H9 (cell line): Measurements from ENCODE around the gene FAM227B. TPM values are rescaled to one million over a fixed set of nuclear protein-coding genes. Genes with fewer than 3 reads are reported as not detected.

Experiments
- DNase-seq: peaks from one replicate; pipeline ENCODE4 v3.0.0-alpha.2; 2017
- H2AFZ ChIP-seq: one replicate; pipeline ENCODE4 v1.6.1; 2013; ENCODE audit warnings: mild to moderate bottlenecking, low read length, control low read depth, moderate library complexity
- H2AK5ac ChIP-seq: 2 replicates; pipeline ENCODE4 v1.6.1; 2013; ENCODE audit warnings: low read length, control low read depth, mixed read lengths; ENCODE audit not compliant: insufficient read length
- H2BK120ac ChIP-seq: one replicate; pipeline ENCODE4 v1.6.1; 2013; ENCODE audit warnings: low read depth, mild to moderate bottlenecking, low read length, control low read depth, inconsistent platforms; ENCODE audit not compliant: poor library complexity, severe bottlenecking
- H2BK12ac ChIP-seq: 2 replicates; pipeline ENCODE4 v1.6.1; 2013; ENCODE audit warnings: low read length, control low read depth, mixed read lengths, low read depth; ENCODE audit not compliant: insufficient read length
- H2BK15ac ChIP-seq: 2 replicates; pipeline ENCODE4 v1.6.1; 2013; ENCODE audit warnings: low read depth, low read length, control low read depth
- H2BK20ac ChIP-seq: one replicate; pipeline ENCODE4 v1.6.1; 2013; ENCODE audit warnings: low read depth, mild to moderate bottlenecking, low read length, control low read depth, inconsistent platforms; ENCODE audit not compliant: poor library complexity, severe bottlenecking
- H2BK5ac ChIP-seq: 2 replicates; pipeline ENCODE4 v1.6.1; 2013; ENCODE audit warnings: low read length, control low read depth, mixed read lengths; ENCODE audit not compliant: insufficient read length
- H3K14ac ChIP-seq: 2 replicates; pipeline ENCODE4 v1.6.1; 2013; ENCODE audit warnings: low read length, control low read depth; ENCODE audit not compliant: insufficient read depth
- H3K18ac ChIP-seq: 2 replicates; pipeline ENCODE4 v1.6.1; 2013; ENCODE audit warnings: low read depth, mild to moderate bottlenecking, mixed read lengths, low read length, control low read depth; ENCODE audit not compliant: insufficient read length
- H3K23ac ChIP-seq: 2 replicates; pipeline ENCODE4 v1.6.1; 2013; ENCODE audit warnings: low read length, control low read depth, mixed read lengths, low read depth; ENCODE audit not compliant: insufficient read length
- H3K23me2 ChIP-seq: 2 replicates; pipeline ENCODE4 v1.6.1; 2013; ENCODE audit warnings: low read depth, mild to moderate bottlenecking, mixed read lengths, low read length, control low read depth; ENCODE audit not compliant: insufficient read length, poor library complexity, severe bottlenecking
- H3K27ac ChIP-seq: 2 replicates; pipeline ENCODE4 v1.5.1; 2013; ENCODE audit warnings: low read length, control low read depth, mixed read lengths, low read depth; ENCODE audit not compliant: insufficient read length
- H3K27me3 ChIP-seq: 2 replicates; pipeline ENCODE4 v1.6.1; 2013; ENCODE audit warnings: low read length, control low read depth, inconsistent platforms; ENCODE audit not compliant: insufficient read depth
- H3K4ac ChIP-seq: 2 replicates; pipeline ENCODE4 v1.6.1; 2013; ENCODE audit warnings: low read depth, mild to moderate bottlenecking, control low read depth, inconsistent platforms, low read length, moderate library complexity
- H3K4me1 ChIP-seq: 2 replicates; pipeline ENCODE4 v1.6.1; 2013; ENCODE audit warnings: low read length, control low read depth, inconsistent platforms; ENCODE audit not compliant: insufficient read depth
- H3K4me2 ChIP-seq: 2 replicates; pipeline ENCODE4 v1.6.1; 2013; ENCODE audit warnings: low read length, control low read depth, mixed read lengths; ENCODE audit not compliant: insufficient read length, insufficient read depth
- H3K56ac ChIP-seq: 2 replicates; pipeline ENCODE4 v1.6.1; 2013; ENCODE audit warnings: low read depth, mild to moderate bottlenecking, mixed read lengths, low read length, control low read depth; ENCODE audit not compliant: insufficient read length
- H3K79me1 ChIP-seq: 2 replicates; pipeline ENCODE4 v1.6.1; 2013; ENCODE audit warnings: low read depth, mild to moderate bottlenecking, moderate library complexity, low read length, control low read depth, inconsistent platforms; ENCODE audit not compliant: insufficient read depth, poor library complexity, severe bottlenecking
- H3K79me2 ChIP-seq: 2 replicates; pipeline ENCODE4 v1.6.1; 2013; ENCODE audit warnings: low read length, control low read depth, inconsistent platforms; ENCODE audit not compliant: insufficient read depth
- H3K9ac ChIP-seq: 2 replicates; pipeline ENCODE4 v1.6.1; 2013; ENCODE audit warnings: low read length, control low read depth, mixed read lengths; ENCODE audit not compliant: insufficient read length; ENCODE audit errors: extremely low read depth
- H3K9me3 ChIP-seq: one replicate; pipeline ENCODE4 v1.6.1; 2013; ENCODE audit warnings: low read depth, low read length, inconsistent platforms; ENCODE audit not compliant: control insufficient read depth
- H3T11ph ChIP-seq: one replicate; pipeline ENCODE4 v1.6.1; 2013; ENCODE audit warnings: mild to moderate bottlenecking, low read length, control low read depth, inconsistent platforms
- H4K20me1 ChIP-seq: one replicate; pipeline ENCODE4 v1.6.1; 2013; ENCODE audit not compliant: control insufficient read depth, insufficient read length, insufficient read depth
- H4K5ac ChIP-seq: 2 replicates; pipeline ENCODE4 v1.6.1; 2013; ENCODE audit warnings: low read depth, mild to moderate bottlenecking, mixed read lengths, low read length, control low read depth; ENCODE audit not compliant: insufficient read length
- H4K8ac ChIP-seq: replicated peaks from 2 replicates; pipeline ENCODE4 v1.6.1; 2013; ENCODE audit warnings: low read length, control low read depth, mixed read lengths, low read depth; ENCODE audit not compliant: insufficient read length
- H4K91ac ChIP-seq: 2 replicates; pipeline ENCODE4 v1.6.1; 2013; ENCODE audit warnings: low read depth, mild to moderate bottlenecking, moderate library complexity, mixed read lengths, low read length, control low read depth; ENCODE audit not compliant: insufficient read length
- H3K27ac Mint-ChIP-seq, 3 experiments: 2 replicates in 2 of 3; 3 replicates in 1 of 3; pipeline ENCODE4 v1.8.0; 2020 to 2021; ENCODE audit warnings: mixed read lengths in 3 of 3, mild to moderate bottlenecking in 1 of 3, moderate library complexity in 1 of 3
- H3K27me3 Mint-ChIP-seq: 2 replicates; pipeline ENCODE4 v1.8.0; 2021; ENCODE audit warnings: low read depth, mild to moderate bottlenecking, moderate library complexity, mixed read lengths
- H3K36me3 Mint-ChIP-seq, 3 experiments: 2 replicates in 2 of 3; 3 replicates in 1 of 3; pipeline ENCODE4 v1.8.0; 2020 to 2021; ENCODE audit warnings: low read depth in 3 of 3, mixed read lengths in 3 of 3; ENCODE audit not compliant: insufficient read depth in 1 of 3
- H3K4me1 Mint-ChIP-seq, 2 experiments: 2 replicates each; pipeline ENCODE4 v1.8.0; 2020; ENCODE audit warnings: mixed read lengths in 2 of 2
- H3K4me3 Mint-ChIP-seq, 2 experiments: 2 replicates in 1 of 2; 3 replicates in 1 of 2; pipeline ENCODE4 v1.8.0; 2020 to 2021; ENCODE audit warnings: mild to moderate bottlenecking in 2 of 2, mixed read lengths in 2 of 2, moderate library complexity in 1 of 2
- H3K9me3 Mint-ChIP-seq, 2 experiments: 2 replicates in 1 of 2; 3 replicates in 1 of 2; pipeline ENCODE4 v1.8.0; 2020; ENCODE audit warnings: mild to moderate bottlenecking in 2 of 2, mixed read lengths in 2 of 2, moderate library complexity in 1 of 2
- CTCF ChIP-seq: fragments of 200-600 bp; sonication (generic); conservative IDR thresholded peaks from 3 replicates; pipeline ENCODE4 v1.8.0; 2021; ENCODE audit warnings: antibody characterized with exemption, mild to moderate bottlenecking
- WGBS: extraction: QIAGEN DNeasy Blood & Tissue Kit; methylation state at CpG from one replicate; pipeline ENCODE4 v1.1.7; 2013; ENCODE audit warnings: missing lambda C conversion rate, low lambda C conversion rate, mixed read lengths; ENCODE audit not compliant: insufficient read length; ENCODE audit errors: extremely low coverage; 5-methylcytosine and 5-hydroxymethylcytosine counted together
- total RNA-seq: library from RNA; stranded (reverse); gene quantifications from 2 replicates; pipeline ENCODE4 v1.2.1, GENCODE V29; 2021

Gene FAM227B
- total RNA-seq, 1 experiment from 2014 or later, result 5.5 TPM

DNA sequence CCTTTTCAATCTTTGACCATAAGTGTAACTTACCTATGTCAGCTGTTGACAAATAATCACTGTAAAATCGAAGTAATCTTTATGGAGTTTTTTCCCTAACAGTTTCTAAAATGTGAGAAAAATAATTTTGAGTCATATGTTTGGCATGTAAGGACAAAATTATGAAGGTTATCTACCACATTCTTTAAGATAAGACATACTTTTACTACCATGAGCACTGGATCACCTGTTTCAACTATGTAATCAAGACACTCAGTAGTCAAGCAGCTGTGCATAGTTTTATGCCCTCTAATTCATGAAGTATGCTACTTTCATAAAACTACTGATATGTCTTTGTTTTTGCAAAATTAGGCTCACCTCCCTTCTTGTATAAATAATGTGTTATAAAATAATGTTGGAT, 185.4 kb downstream of the FAM227B start:
- H3K4me2 ChIP-seq, result no peak overlapping the region
- Mint-ChIP-seq H3K4me1 (peaks cover 3 to 5% of the 10 kb centered on the region in 2 experiments; a peak in 2 of 4 replicates), H3K36me3 (no peaks in the 10 kb centered on the region), H3K27me3 (no peaks in the 10 kb centered on the region), H3K4me3 (no peak overlapping the region), H3K9me3 (no peaks in the 10 kb centered on the region), H3K27ac (no peak overlapping the region)
- no peaks in the 10 kb centered on the region for H3K9me3 ChIP-seq
- no peaks in the 10 kb centered on the region for H3K79me1 ChIP-seq
- H2BK5ac ChIP-seq, result no peak overlapping the region
- H2AFZ ChIP-seq, result no peak overlapping the region
- no peaks in the 10 kb centered on the region for H4K20me1 ChIP-seq
- H3K79me2 ChIP-seq, result no peaks in the 10 kb centered on the region
- H2BK20ac ChIP-seq, result no peak overlapping the region
- no peaks in the 10 kb centered on the region for H3K23me2 ChIP-seq
- H3K27me3 ChIP-seq, result no peaks in the 10 kb centered on the region
- H4K8ac ChIP-seq, result no peak overlapping the region
- H3K18ac ChIP-seq, result no peak overlapping the region
- no peak overlapping the region for H2BK12ac ChIP-seq
- no peak overlapping the region for H4K91ac ChIP-seq
- no peak overlapping the region for H4K5ac ChIP-seq
- no peak overlapping the region for H2BK120ac ChIP-seq
- no peak overlapping the region for H3K56ac ChIP-seq
- no peak overlapping the region for H3K23ac ChIP-seq
- H3K27ac ChIP-seq, result no peak overlapping the region
- no peak overlapping the region for H3T11ph ChIP-seq
- WGBS, result no CpG with 5 or more reads among the region's 1 CpG
- no peak overlapping the region for H3K9ac ChIP-seq
- no peak for DNase-seq
- H3K14ac ChIP-seq, result no peak overlapping the region
- no peak overlapping the region for H3K4ac ChIP-seq
- no peak overlapping the region for H2AK5ac ChIP-seq
- H3K4me1 ChIP-seq, result no peaks in the 10 kb centered on the region; the same call in 1 of the 2 replicates
- no peak for TF ChIP-seq CTCF
- H2BK15ac ChIP-seq, result no peak overlapping the region
